ENCODE results near the gene MEGF8. TPM values are rescaled to one million over a fixed set of nuclear protein-coding genes. Genes with fewer than 3 reads are reported as not detected.
A peak's percentile ranks its signal among the peaks of the same experiment; 100 is the strongest.

Gene MEGF8
- total and polyA plus RNA-seq, 4 donors: 35.2 to 93.3 (median 64.3) TPM

DNA sequence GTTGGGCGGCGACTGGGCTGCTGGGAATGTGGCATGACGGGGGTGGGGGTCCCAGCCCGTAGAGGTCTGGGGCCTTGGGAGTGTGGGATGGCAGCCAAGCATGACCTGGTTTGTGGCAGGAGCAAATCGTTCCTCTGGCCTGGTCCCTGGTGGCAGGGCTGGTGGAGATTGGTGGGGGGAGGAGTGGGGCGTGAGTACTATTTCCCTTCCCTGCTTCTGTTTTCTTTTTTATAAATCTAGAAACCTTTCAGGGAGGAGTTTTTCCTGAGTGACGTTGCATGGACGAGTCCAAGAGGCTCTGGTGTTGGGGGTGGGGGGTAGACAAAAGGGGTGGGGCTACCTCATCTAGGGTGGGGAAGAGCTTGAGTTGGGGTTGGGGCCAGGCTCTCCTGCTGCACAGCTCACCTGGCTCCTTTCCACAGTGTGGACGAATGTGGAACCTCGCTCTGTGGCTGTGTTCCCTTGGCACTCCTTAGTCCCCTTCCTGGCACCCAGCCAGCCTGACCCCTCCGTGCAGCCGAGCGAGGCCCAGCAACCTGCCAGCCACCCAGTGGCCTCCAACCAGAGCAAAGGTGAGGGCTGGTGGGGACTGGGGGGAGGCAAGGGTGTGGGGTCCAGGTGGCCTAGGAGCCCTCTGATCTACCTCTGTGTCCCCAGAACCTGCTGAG, 39.0 kb upstream of the MEGF8 start:
- peaks cover 45% of the 10 kb centered on the region for H3K4me1 ChIP-seq (ENCODE audit: control insufficient read depth, insufficient read depth, low read length)
- peak in 1 of 6 donors; percentile 58 for DNase-seq (ENCODE audit: low read depth in 4 of 6, low spot score in 6 of 6)

DNA sequence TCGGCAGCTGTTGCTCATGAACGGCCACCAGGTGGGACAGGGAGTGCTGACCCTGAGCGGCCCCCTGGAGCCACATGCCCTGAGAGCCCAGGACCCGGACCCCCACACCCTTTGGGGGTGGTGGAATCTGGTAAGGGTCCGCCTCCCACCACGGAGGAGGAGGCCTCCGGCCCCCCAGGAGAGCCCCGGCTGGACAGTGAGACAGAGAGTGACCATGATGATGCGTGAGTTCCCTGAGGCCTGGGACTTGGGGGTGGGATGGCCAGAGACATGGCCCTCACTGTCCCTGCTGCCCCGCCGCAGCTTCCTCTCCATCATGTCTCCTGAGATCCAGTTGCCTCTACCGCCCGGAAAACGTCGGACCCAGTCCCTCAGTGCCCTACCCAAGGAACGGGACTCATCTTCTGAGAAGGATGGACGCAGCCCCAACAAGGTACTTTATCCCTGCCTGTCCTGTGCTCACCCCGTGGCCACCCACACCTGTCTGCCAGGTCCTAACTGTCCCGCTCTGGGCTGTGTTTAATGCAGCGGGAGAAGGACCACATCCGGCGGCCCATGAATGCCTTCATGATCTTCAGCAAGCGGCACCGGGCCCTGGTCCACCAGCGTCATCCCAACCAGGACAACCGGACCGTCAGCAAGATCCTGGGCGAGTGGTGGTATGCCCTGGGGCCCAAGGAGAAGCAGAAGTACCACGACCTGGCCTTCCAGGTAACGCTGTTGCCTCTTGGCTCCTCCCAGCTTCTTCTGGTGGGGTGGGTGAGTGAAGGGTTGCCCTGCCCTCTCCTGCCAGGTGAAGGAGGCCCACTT, 38.2 kb upstream of the MEGF8 start:
- H3K4me1 ChIP-seq (ENCODE audit: control insufficient read depth, insufficient read depth, low read length): peaks cover 38% of the 10 kb centered on the region
- no peaks in the 10 kb centered on the region for H3K27me3 ChIP-seq (ENCODE audit: control insufficient read depth, insufficient read depth, low read length)
- no peak for DNase-seq (ENCODE audit: low read depth in 4 of 6, low spot score in 6 of 6)
- no peak overlapping the region for H3K27ac ChIP-seq (ENCODE audit: low read depth, low read length)
- H3K9me3 ChIP-seq (ENCODE audit: control insufficient read depth, insufficient read depth, low read length): no peaks in the 10 kb centered on the region
- peaks cover 67% of the 10 kb centered on the region for H3K36me3 ChIP-seq (ENCODE audit: control insufficient read depth, insufficient read depth, low read length)
- H3K4me3 ChIP-seq (ENCODE audit: low read depth, low read length): no peak overlapping the region
- WGBS (ENCODE audit: insufficient coverage): 94% methylated on average over 27 of the region's 30 CpGs

More for the DNA sequence above, 39.0 kb upstream of the MEGF8 start:
- H3K4me3 ChIP-seq (ENCODE audit: low read depth, low read length): peak overlapping the region; percentile 73
- no peaks in the 10 kb centered on the region for H3K9me3 ChIP-seq (ENCODE audit: control insufficient read depth, insufficient read depth, low read length)
- H3K27ac ChIP-seq (ENCODE audit: low read depth, low read length): peak overlapping the region; percentile 40
- H3K27me3 ChIP-seq (ENCODE audit: control insufficient read depth, insufficient read depth, low read length): no peaks in the 10 kb centered on the region
- WGBS (ENCODE audit: insufficient coverage): 33% methylated on average over 6 of the region's 13 CpGs
- H3K36me3 ChIP-seq (ENCODE audit: control insufficient read depth, insufficient read depth, low read length): peaks cover 60% of the 10 kb centered on the region

DNA sequence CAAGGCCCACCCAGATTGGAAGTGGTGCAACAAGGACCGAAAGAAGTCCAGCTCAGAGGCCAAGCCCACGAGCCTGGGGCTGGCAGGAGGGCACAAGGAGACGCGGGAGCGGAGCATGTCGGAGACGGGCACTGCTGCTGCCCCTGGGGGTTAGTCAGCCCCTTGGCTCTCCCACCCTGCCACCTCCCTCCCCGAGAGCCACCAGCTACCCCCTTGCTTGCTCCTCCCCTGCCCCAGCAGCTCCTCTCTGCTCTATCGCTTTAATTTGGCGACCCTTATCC, 37.7 kb upstream of the MEGF8 start:
- no peak overlapping the region for H3K27ac ChIP-seq (ENCODE audit: low read depth, low read length)

DNA sequence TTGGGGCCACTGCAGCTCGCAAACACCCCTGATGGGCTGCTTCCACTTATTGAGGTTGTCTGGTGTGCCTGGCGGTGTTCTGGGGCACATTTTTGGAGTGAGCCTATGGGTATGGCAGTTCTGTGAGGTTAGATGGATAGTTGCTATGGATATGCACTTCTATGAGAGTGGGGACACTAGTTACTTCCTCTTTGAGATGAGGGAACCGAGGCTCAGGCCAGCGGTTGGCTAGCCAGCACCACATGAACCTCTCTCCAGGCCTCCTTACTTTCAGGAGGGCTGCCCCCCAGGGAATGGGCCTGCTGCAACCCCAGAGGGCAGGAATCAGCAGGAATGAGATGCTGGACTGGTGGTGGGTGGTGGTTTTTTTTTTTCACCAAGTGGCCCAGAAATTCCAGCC, 37.0 kb upstream of the MEGF8 start:
- no peak for DNase-seq (ENCODE audit: low read depth in 4 of 6, low spot score in 6 of 6)
- Histone ChIP-seq H3K4me1 (ENCODE audit: control insufficient read depth, insufficient read depth, low read length) (peaks cover 28% of the 10 kb centered on the region), H3K27me3 (ENCODE audit: control insufficient read depth, insufficient read depth, low read length) (no peaks in the 10 kb centered on the region), H3K36me3 (ENCODE audit: control insufficient read depth, insufficient read depth, low read length) (peaks cover 79% of the 10 kb centered on the region), H3K4me3 (ENCODE audit: low read depth, low read length) (no peak overlapping the region), H3K27ac (ENCODE audit: low read depth, low read length) (no peak overlapping the region), H3K9me3 (ENCODE audit: control insufficient read depth, insufficient read depth, low read length) (no peaks in the 10 kb centered on the region)
- 93% methylated on average over 2 of the region's 4 CpGs for WGBS (ENCODE audit: insufficient coverage)

More for the DNA sequence above, 37.7 kb upstream of the MEGF8 start:
- no peaks in the 10 kb centered on the region for H3K27me3 ChIP-seq (ENCODE audit: control insufficient read depth, insufficient read depth, low read length)
- peaks cover 73% of the 10 kb centered on the region for H3K36me3 ChIP-seq (ENCODE audit: control insufficient read depth, insufficient read depth, low read length)
- no peak for DNase-seq (ENCODE audit: low read depth in 4 of 6, low spot score in 6 of 6)
- peaks cover 34% of the 10 kb centered on the region for H3K4me1 ChIP-seq (ENCODE audit: control insufficient read depth, insufficient read depth, low read length)
- no peaks in the 10 kb centered on the region for H3K9me3 ChIP-seq (ENCODE audit: control insufficient read depth, insufficient read depth, low read length)
- H3K4me3 ChIP-seq (ENCODE audit: low read depth, low read length): no peak overlapping the region
- 89% methylated on average over 7 of the region's 10 CpGs for WGBS (ENCODE audit: insufficient coverage)

DNA sequence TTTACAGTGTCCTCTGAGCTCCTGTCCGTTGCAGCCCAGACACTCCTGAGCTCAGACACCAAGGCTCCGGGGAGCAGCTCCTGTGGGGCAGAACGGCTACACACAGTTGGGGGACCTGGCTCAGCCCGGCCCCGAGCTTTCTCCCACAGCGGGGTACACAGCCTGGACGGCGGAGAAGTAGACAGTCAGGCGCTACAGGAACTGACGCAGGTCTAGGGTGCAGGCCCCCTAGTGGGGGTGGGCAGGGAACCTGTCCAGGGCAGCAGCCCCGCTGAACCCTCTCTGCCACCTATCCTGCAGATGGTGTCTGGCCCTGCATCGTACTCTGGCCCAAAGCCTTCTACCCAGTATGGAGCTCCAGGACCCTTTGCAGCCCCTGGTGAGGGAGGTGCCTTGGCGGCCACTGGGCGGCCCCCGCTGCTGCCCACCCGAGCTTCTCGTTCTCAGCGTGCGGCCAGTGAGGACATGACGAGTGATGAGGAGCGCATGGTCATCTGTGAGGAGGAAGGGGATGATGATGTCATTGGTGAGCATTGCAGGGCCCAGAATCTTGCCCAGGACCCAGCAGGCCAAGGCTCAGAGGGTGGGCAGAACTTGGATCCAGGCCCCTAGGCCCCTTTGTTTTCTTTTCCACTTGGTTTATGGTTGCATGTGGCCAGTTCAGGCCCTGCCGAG, 36.4 kb upstream of the MEGF8 start:
- 87% methylated on average over 20 of the region's 22 CpGs for WGBS (ENCODE audit: insufficient coverage)
- Histone ChIP-seq H3K27ac (ENCODE audit: low read depth, low read length) (no peak overlapping the region), H3K36me3 (ENCODE audit: control insufficient read depth, insufficient read depth, low read length) (peaks cover 85% of the 10 kb centered on the region), H3K4me3 (ENCODE audit: low read depth, low read length) (no peak overlapping the region), H3K4me1 (ENCODE audit: control insufficient read depth, insufficient read depth, low read length) (peaks cover 26% of the 10 kb centered on the region), H3K9me3 (ENCODE audit: control insufficient read depth, insufficient read depth, low read length) (no peaks in the 10 kb centered on the region), H3K27me3 (ENCODE audit: control insufficient read depth, insufficient read depth, low read length) (no peaks in the 10 kb centered on the region)
- DNase-seq (ENCODE audit: low read depth in 4 of 6, low spot score in 6 of 6): no peak

DNA sequence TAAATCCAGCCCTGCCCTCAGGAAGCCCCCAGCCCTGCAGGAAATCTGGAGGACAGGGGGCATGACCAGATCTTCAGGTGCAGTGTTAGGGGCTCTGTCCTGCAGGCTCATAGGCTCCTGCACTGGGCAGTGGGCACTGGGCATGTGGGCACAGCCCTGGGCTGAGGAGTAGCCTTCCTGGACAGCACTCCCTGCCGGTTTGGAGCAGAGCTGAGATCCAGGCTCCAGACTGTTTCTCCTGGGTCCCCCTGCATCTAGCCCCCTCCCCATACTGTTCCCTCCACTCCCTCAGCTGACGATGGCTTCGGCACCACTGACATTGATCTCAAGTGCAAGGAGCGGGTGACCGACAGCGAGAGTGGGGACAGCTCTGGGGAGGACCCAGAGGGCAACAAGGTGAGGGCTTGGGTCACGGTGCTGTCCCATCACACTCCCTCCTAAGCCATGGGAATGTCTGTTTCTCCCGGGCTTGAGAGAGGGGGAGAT, 35.8 kb upstream of the MEGF8 start:
- no peaks in the 10 kb centered on the region for H3K9me3 ChIP-seq (ENCODE audit: control insufficient read depth, insufficient read depth, low read length)
- no peak for DNase-seq (ENCODE audit: low read depth in 4 of 6, low spot score in 6 of 6)
- WGBS (ENCODE audit: insufficient coverage): 100% methylated on average over 1 of the region's 8 CpGs
- no peak overlapping the region for H3K4me3 ChIP-seq (ENCODE audit: low read depth, low read length)
- H3K36me3 ChIP-seq (ENCODE audit: control insufficient read depth, insufficient read depth, low read length): peaks cover 91% of the 10 kb centered on the region
- peaks cover 26% of the 10 kb centered on the region for H3K4me1 ChIP-seq (ENCODE audit: control insufficient read depth, insufficient read depth, low read length)
- H3K27ac ChIP-seq (ENCODE audit: low read depth, low read length): no peak overlapping the region
- H3K27me3 ChIP-seq (ENCODE audit: control insufficient read depth, insufficient read depth, low read length): no peaks in the 10 kb centered on the region

DNA sequence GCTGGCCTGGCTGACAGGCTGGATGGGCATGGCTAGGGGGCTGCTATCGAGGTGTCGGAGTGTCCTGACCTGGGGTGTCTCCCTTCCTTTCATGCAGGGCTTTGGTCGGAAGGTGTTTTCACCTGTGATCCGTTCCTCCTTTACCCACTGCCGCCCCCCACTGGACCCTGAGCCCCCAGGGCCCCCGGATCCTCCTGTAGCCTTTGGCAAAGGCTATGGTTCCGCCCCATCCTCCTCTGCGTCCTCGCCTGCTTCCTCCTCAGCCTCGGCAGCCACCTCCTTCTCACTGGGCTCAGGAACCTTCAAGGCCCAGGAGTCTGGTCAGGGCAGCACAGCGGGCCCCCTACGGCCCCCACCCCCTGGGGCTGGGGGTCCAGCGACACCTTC, 35.3 kb upstream of the MEGF8 start:
- 86% methylated on average over 13 of the region's 13 CpGs for WGBS (ENCODE audit: insufficient coverage)
- Histone ChIP-seq H3K4me3 (ENCODE audit: low read depth, low read length) (no peak overlapping the region), H3K27me3 (ENCODE audit: control insufficient read depth, insufficient read depth, low read length) (no peaks in the 10 kb centered on the region), H3K27ac (ENCODE audit: low read depth, low read length) (no peak overlapping the region), H3K9me3 (ENCODE audit: control insufficient read depth, insufficient read depth, low read length) (no peaks in the 10 kb centered on the region), H3K36me3 (ENCODE audit: control insufficient read depth, insufficient read depth, low read length) (peaks cover 97% of the 10 kb centered on the region), H3K4me1 (ENCODE audit: control insufficient read depth, insufficient read depth, low read length) (peaks cover 20% of the 10 kb centered on the region)
- no peak for DNase-seq (ENCODE audit: low read depth in 4 of 6, low spot score in 6 of 6)

DNA sequence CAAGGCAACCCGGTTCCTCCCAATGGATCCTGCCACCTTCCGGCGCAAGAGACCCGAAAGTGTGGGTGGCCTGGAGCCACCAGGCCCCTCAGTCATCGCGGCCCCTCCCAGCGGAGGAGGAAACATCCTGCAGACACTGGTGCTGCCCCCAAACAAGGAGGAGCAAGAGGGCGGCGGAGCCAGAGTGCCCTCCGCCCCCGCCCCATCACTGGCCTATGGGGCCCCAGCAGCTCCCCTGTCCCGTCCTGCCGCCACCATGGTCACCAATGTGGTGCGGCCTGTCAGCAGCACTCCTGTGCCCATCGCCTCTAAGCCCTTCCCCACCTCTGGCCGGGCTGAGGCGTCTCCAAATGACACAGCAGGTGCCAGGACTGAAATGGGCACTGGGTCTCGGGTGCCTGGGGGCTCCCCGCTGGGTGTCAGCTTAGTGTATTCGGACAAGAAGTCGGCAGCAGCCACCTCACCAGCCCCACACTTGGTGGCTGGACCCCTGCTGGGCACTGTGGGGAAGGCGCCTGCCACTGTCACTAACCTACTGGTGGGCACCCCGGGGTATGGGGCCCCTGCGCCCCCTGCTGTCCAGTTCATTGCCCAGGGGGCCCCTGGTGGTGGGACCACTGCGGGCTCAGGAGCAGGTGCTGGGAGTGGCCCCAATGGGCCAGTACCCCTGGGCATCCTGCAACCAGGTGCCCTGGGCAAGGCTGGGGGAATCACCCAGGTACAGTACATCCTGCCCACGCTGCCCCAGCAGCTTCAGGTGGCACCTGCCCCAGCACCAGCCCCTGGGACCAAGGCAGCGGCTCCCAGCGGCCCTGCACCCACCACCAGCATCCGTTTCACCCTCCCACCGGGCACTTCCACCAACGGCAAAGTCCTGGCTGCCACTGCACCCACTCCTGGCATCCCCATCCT, 34.7 kb upstream of the MEGF8 start:
- Histone ChIP-seq H3K27me3 (ENCODE audit: control insufficient read depth, insufficient read depth, low read length) (no peaks in the 10 kb centered on the region), H3K9me3 (ENCODE audit: control insufficient read depth, insufficient read depth, low read length) (no peaks in the 10 kb centered on the region), H3K4me3 (ENCODE audit: low read depth, low read length) (no peak overlapping the region), H3K36me3 (ENCODE audit: control insufficient read depth, insufficient read depth, low read length) (peaks cover 99% of the 10 kb centered on the region), H3K4me1 (ENCODE audit: control insufficient read depth, insufficient read depth, low read length) (peaks cover 14% of the 10 kb centered on the region), H3K27ac (ENCODE audit: low read depth, low read length) (no peak overlapping the region)
- DNase-seq (ENCODE audit: low read depth in 4 of 6, low spot score in 6 of 6): no peak
- 86% methylated on average over 30 of the region's 31 CpGs for WGBS (ENCODE audit: insufficient coverage)

DNA sequence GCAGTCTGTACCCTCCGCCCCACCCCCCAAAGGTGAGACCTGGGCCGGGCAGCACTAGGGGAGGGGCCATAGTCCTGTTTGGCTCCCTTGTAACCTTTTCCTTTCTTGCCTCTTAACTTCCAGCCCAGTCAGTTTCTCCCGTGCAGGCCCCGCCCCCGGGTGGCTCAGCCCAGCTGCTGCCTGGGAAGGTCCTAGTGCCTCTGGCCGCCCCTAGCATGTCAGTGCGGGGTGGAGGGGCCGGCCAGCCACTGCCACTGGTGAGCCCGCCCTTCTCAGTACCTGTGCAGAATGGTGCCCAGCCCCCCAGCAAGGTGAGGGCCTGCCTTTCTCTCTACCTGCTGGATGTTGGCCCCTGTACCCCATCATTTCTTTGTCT, 34.0 kb upstream of the MEGF8 start:
- DNase-seq (ENCODE audit: low read depth in 4 of 6, low spot score in 6 of 6): no peak
- WGBS (ENCODE audit: insufficient coverage): 66% methylated on average over 9 of the region's 9 CpGs
- Histone ChIP-seq H3K36me3 (ENCODE audit: control insufficient read depth, insufficient read depth, low read length) (peaks cover 99% of the 10 kb centered on the region), H3K9me3 (ENCODE audit: control insufficient read depth, insufficient read depth, low read length) (no peaks in the 10 kb centered on the region), H3K27me3 (ENCODE audit: control insufficient read depth, insufficient read depth, low read length) (no peaks in the 10 kb centered on the region), H3K4me1 (ENCODE audit: control insufficient read depth, insufficient read depth, low read length) (peaks cover 7% of the 10 kb centered on the region), H3K4me3 (ENCODE audit: low read depth, low read length) (no peak overlapping the region), H3K27ac (ENCODE audit: low read depth, low read length) (no peak overlapping the region)
